Fibroblast of the conjunctiva (primary cell): ENCODE data around the gene BEST4.
"Not testable (repeated sequence)": the region's sequence is repeated elsewhere in the genome, so short reads cannot be mapped to it uniquely, and the experiment has no call there.

Experiments used
- DNase-seq: peaks from one replicate; pipeline ENCODE4 v3.0.0-alpha.2; 2010; ENCODE audit warnings: low read depth

BEST4 gene

DNA sequence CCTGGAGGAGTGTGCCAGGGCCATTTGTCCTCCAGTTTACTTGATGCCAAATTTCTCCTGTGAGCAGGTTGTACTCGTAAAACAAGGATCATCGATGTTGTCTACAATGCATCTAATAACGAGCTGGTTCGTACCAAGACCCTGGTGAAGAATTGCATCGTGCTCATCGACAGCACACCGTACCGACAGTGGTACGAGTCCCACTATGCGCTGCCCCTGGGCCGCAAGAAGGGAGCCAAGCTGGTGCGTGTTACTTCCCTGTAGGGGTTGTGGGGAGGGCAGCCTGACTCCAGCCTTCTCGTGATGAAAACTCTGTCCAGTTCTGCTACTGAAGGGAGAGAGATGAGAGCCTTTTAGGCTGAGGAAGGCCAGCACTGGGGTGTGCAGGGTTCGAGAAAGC is 10.4 kb downstream of the BEST4 start:
- no peak for DNase-seq

DNA sequence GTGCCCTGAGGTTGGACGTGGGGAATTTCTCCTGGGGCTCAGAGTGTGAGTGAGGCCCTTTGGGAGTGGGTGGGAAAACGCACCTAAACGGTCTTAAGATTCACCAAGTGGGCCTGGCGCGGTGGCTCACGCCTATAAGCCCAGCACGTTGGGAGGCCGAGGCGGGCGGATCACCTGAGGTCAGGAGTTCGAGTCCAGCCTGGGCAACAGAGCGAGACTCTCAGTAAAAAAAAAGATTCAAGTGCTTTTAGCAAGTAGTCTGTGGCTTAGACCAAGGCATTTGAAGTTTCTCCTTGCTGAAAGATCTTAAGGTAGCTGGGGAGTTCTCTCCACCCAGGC is 11.3 kb downstream of the BEST4 start:
- DNase-seq: no peak

DNA sequence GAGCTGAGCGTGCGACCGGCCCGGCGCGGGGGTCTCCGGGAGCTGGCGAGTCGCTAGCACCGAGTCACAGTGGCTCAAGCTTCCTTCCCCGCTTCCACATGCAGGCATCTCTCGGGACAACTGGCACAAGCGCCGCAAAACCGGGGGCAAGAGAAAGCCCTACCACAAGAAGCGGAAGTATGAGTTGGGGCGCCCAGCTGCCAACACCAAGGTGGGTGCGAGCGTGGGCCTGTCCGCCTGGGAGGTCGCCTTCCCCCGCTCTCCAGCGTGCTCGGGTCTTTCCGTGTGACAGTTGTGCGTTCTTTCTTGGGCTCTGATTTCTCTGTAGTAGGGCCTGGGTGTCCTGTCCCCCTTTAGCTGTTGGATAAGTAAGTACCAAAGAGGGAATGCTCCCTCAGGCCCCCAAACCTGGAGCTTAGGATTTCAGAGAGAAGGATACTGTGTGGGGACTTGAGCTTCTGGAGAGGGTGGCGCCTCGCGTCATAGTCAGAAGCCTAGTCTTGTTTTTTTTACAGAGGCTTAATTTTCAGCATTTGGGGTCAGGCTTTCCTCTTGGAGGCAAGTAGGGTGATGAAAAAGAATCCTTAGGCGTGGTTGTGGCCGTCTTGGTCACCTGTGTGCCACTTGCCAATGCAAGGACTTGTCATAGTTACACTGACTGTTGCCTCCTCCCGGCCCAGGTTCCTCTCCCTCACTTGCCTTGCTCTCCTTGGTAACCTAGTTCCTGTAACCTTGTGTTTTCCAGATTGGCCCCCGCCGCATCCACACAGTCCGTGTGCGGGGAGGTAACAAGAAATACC is 11.8 kb downstream of the BEST4 start:
- DNase-seq: no peak

DNA sequence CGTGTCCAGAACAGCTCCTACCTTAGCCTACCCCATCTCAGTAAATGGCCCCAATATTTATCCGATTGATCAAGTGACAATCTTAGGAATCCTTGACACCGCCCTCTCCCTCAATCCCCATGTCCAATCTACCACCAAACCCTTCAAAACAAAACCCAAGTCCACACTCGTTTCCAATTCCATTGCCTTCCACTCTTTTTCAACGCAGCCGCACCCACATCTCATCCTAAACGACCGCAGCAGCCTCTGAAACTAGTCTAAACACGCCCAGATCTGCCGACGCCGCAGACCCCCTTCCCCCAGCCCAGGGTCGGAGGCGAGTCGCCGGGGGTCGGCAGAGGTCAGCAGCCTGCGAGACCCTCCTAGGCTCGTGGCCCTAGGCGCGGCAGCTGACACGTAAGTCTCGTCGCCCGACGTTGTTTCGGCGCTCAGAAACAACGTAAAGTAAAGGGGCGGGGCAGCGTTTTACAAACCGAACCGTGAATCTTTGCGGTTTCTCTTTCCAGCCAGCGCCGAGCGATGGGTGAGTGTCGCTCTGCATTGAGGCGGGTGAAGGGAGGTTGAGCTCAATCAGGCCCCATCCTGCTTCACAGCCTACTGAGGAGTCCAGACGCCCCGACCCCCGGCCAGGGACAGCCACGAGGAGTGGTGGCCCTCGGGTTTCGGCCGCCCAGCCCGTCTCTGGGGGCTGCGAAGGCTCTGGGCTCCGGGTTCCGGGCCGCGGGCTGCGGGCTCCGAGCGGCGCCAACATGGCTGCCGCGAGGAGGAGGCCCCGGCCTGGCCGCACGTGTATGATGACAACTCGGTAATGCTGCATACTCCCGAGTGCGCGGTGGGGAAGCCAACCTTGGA is 12.7 kb downstream of the BEST4 start, which contains the start of gene RPS8:
Gene RPS8, plus strand, starts transcription at position 463 of the 852 bp plus-strand sequence. Its CDS starts 57 bp downstream, at position 520.
- peak; percentile 89 for DNase-seq

DNA sequence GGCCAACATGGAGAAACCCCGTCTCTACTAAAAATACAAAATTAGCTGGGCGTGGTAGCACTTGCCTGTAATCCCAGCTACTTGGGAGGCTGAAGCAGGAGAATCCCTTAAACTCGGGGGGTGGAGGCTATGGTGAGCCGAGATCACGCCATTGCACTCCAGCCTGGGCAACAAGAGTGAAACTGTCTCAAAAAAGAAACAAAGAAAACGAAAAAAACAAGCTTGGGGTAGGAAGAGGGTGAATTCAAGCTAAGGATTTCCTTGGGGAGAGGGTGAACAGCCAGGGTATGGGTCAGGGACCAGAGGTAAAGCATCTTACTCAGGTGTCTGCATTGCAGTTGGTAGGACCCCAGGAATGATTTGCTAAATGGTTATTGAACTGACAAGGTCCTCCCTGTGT is 21.5 kb downstream of the BEST4 start:
- not testable (repeated sequence) for DNase-seq

DNA sequence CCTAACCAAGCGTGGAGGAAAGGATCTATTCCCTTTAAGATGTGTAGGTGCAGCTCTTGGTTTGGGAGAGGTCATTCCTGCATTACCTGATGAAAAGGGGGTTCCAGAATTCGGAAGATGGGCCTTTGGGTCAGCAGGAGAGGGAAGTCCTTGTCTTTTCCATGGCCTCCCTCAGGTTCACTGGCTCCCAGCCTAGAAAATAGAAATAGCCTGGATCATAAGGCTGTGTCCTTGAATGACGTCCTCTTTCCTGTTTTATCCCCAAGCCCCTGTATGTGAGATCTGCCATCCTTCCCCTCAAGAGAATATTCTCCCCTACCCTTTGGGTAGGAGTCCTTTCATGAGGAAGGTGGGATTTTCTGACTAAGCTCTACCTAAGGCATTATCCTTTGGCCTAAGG is 27.1 kb downstream of the BEST4 start:
- DNase-seq: no peak

DNA sequence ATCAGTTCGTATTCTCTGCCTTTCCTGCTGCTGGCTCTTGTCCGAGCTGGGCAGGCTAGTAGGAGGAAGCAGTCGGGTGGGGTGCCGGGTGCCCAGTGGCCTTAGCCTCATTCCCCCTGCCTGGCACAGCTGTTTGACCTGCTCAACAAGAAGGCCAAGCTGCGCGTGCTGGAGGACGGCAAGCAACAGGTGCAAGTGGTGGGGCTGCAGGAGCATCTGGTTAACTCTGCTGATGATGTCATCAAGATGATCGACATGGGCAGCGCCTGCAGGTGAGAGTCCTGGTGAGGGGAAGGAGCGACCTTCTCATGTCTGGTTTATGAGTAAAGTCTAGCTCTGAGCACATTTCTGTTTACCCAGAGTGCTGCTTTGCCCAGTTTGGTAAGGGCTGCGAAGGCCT is 28.9 kb downstream of the BEST4 start:
- DNase-seq: no peak

DNA sequence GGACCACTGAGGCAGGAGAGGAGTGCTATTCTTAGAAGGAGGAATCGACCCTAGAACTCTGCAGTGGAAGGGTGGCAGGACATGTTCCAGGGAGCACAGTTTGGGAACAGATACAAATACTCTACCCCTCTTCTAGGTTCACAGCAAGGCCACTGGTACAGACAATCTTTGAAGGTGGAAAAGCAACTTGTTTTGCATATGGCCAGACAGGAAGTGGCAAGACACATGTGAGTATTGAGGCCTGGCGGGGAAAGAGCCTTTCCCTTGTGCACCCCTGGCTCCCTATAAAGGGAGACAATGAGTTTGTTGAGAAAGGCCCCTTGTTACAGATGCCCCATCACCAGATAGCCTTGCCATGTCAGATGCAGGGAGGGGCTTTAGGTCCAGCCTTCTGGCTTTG is 30.6 kb downstream of the BEST4 start:
- no peak for DNase-seq

DNA sequence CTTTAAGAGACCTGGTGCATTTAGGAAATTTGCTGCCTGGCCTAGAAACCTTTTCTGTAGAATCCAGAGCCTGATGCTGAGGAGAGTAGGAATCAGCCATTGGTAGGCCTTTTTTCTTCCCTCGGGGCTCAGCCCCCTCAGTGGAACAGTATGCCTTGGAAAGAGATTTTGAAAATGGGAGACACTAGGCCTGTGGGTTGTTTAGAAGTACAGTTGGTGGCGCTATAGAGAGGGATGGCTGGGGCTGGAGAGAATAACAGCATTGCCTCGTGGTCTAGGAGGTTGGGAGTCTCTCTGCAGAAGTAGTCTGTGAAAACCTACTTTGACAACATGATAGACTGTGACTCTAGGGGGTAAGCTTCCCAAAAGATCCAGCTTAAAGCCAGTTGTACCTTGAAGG is 40.1 kb downstream of the BEST4 start:
- no peak for DNase-seq

DNA sequence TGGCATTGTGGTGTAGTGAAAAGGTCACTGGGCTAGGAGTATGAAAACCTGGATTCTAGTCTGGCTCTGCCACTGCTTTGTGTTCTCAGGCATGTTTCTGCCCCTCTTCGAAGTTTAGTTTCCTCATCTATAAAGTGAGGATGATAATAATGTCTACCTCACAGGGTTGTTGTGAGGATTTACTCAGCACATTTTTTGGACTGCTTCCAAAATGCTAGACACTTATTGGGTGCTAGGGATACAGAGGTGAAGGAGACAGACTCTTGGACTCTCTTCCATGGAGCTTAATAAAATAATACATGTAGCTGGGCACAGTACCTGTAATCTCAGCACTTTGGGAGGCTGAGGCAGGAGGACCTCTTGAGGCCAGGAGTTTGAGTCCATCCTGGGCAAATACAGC is 44.8 kb downstream of the BEST4 start:
- no peak for DNase-seq

DNA sequence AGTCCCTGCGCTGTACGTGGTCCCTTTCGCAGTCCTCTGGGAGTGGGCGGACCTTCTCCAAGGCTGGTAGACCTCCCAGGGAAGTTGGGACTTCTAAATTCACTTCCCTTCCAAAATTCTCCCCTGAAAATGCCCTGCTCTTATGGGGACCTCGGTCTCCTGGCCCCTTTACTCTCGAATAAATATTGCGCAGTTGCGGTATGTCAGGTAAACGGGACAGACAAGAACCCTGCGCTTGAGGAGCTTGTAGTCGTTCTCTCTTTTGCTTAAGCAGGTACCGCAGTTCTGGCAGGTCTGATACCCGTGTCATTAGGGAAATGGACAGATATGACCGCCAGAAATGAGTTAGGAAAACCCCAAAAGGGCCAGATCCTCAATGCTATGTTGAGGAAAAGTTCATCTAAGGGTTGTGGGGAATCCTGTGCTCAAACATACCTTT is 47.8 kb downstream of the BEST4 start:
- no peak for DNase-seq

DNA sequence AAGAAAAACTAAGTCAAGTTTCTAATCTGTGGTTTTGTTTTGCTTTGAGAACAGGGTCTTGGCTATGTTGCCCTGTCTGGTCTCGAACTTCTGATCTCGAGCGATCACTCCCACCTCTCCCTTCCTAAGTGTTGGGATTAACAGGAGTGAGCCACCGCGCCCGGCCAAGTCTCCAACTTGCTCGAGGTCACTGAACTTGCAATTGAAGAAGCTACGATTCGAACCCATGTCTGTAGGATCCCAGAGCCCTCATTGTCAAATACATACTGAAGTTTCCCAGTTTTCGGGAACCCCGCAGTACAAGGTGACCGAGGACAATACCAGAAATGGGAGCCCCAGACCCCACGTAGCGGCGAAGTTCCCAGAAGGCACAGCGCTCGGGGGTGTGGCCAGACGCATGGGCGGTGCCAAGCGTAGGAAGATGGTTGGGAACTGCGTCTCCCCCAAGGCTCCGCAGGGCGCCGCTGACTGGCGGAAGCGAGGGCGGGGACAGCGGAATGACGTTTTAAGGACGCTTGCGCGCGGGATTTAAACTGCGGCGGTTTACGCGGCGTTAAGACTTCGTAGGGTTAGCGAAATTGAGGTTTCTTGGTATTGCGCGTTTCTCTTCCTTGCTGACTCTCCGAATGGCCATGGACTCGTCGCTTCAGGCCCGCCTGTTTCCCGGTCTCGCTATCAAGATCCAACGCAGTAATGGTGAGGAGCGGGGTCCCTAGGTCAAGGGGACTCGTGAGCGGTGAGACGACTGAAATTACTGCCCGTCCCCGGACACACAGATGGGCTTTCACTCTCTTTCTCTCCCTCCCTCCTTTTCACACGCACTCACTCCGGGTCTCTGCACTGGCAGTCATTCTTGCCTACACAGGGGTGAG is 48.4 kb downstream of the BEST4 start, which contains the start of gene KIF2C:
Gene KIF2C, plus strand, starts transcription at position 531 of the 872 bp plus-strand sequence. Its CDS starts 96 bp downstream, at position 627.
- DNase-seq: peak; percentile 97

DNA sequence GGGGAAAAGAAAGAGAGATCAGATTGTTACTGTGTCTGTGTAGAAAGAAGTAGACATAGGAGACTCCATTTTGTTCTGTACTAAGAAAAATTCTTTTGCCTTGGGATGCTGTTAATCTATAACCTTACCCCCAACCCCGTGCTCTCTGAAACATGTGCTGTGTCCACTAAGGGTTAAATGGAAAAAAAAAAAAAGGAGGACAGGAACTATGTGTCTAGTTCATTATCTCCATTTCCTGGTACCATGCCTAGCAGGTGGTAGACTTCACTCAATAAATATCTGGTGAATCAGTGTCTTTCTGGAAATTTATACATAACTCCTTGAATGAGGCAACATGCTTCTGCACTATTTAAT is 49.0 kb downstream of the BEST4 start:
- not testable (repeated sequence) for DNase-seq

DNA sequence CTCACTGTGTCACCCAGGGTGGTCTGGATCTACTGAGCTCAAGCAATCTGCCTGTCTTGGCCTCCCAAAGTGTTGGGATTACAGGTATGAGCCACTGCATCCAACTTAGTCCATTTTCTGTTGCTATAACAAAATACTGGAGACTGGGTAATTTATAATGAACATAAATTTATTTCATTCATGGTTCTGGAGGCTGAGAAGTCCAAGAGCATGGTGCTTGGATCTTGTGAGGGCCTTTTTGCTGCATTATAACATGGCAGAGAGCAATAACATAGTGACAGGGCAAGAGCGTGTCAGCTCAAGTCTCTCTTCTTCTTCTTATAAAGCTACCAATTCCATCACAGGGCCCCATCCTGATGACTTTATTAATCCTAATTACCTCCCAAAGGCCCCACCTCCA is 52.0 kb downstream of the BEST4 start:
- no peak for DNase-seq

DNA sequence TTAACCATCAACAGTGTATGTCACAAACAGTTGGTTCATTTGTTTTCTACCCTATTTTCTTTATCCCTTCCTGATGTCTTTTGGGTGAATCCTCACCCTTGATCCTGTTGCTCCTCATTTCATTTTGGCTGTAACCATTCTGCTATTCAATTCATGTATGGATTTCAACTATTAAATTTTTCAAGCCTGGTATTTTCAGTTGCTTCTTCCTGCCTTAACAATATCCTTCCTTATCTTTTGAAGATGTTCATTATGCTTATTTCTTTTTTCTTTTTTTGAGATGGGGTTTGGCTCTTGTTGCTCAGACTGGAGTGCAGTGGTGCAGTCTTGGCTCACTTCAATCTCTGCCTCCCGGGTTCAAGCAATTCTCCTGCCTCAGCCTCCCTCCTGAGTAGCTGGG is 54.2 kb downstream of the BEST4 start:
- no peak for DNase-seq
